Stomach (tissue), 4 donors: ENCODE results near the gene KRTAP19-6.

Experiments
- CTCF ChIP-seq, 7 experiments: fragments of 450-650 bp in 4 of 7; fragments of 200-600 bp in 3 of 7; sonication (generic) in 3 of 7; IDR thresholded peaks; one replicate each; pipeline ENCODE4 v1.5.1; 2016 to 2019; ENCODE audit warnings: antibody characterized with exemption in 7 of 7, control low read depth in 2 of 7, mild to moderate bottlenecking in 1 of 7
- POLR2A ChIP-seq, 4 donors: fragments of 450-650 bp; IDR thresholded peaks; one replicate each; pipeline ENCODE4 v1.6.1; 2016; ENCODE audit warnings: antibody characterized with exemption in 4 of 4, control low read depth in 2 of 4, mild to moderate bottlenecking in 1 of 4, moderate library complexity in 1 of 4

- TF ChIP-seq CTCF (IDR thresholded peaks at IDR 0.05) (no peak), POLR2A (IDR thresholded peaks at IDR 0.05) (no peak)
These were observed 39.6 kb downstream of the KRTAP19-6 start, which contains the start of gene KRTAP19-5 for GRCh38 chr21:30502041-30502440.
